H1 (cell line): ENCODE measurements around the gene KRT84. TPM values are rescaled to one million over a fixed set of nuclear protein-coding genes. Genes with fewer than 3 reads are reported as not detected.
A peak's percentile ranks its signal among the peaks of the same experiment; 100 is the strongest.

Source experiments
- CTCF ChIA-PET: fragments of 300-600 bp; sonication (Branson Sonifier 250); formaldehyde crosslinking; loops from one replicate; lab custom pipeline; 2021; ENCODE audit not compliant: partially characterized antibody; lab: Charles Lee
- POLR2A ChIA-PET: fragments of 300-600 bp; sonication (Branson Sonifier 250); formaldehyde crosslinking; loops from one replicate; lab custom pipeline; 2021; ENCODE audit warnings: inconsistent platforms; ENCODE audit not compliant: partially characterized antibody; lab: Charles Lee
- DNase-seq, 2 experiments: peaks; one replicate each; pipeline versions ENCODE4 v3.0.0 to v3.0.0-alpha.2; 2010 to 2022; ENCODE audit warnings: low spot score in 2 of 2, low read depth in 1 of 2, mixed read lengths in 1 of 2
- FAIRE-seq: peaks from 2 replicates; lab custom pipeline; 2011; peaks lifted over from hg19 to GRCh38; lab: Jason Lieb, UNC
- H2AFZ ChIP-seq: 2 replicates; pipeline ENCODE4 v1.8.1; 2012; ENCODE audit warnings: low read length, inconsistent platforms
- H2AK5ac ChIP-seq: 2 replicates; pipeline ENCODE4 v1.6.1; 2013; ENCODE audit warnings: low read depth, low read length
- H2BK120ac ChIP-seq: replicated peaks from 2 replicates; pipeline ENCODE3; 2013; ENCODE audit warnings: low read depth, low read length, inconsistent platforms
- H2BK12ac ChIP-seq: 2 replicates; pipeline ENCODE4 v1.6.1; 2013; ENCODE audit warnings: low read depth, low read length
- H2BK15ac ChIP-seq: 2 replicates; pipeline ENCODE4 v1.6.1; 2013; ENCODE audit warnings: low read length
- H2BK20ac ChIP-seq: 2 replicates; pipeline ENCODE4 v1.6.1; 2013; ENCODE audit warnings: low read length
- H2BK5ac ChIP-seq: 2 replicates; pipeline ENCODE4 v1.6.1; 2013; ENCODE audit warnings: low read depth, low read length
- H3K14ac ChIP-seq: 2 replicates; pipeline ENCODE4 v1.6.1; 2013; ENCODE audit warnings: inconsistent platforms; ENCODE audit not compliant: insufficient read length
- H3K18ac ChIP-seq: 2 replicates; pipeline ENCODE4 v1.6.1; 2013; ENCODE audit warnings: low read length; ENCODE audit errors: extremely low read depth
- H3K23ac ChIP-seq: 2 replicates; pipeline ENCODE4 v1.6.1; 2013; ENCODE audit warnings: inconsistent platforms; ENCODE audit not compliant: insufficient read length
- H3K23me2 ChIP-seq: 2 replicates; pipeline ENCODE4 v1.6.1; 2013; ENCODE audit warnings: low read depth, low read length
- H3K27ac ChIP-seq: 2 replicates; pipeline ENCODE4 v1.6.1; 2011; ENCODE audit warnings: low read depth, low read length, inconsistent platforms
- H3K27me3 ChIP-seq, 4 experiments: replicated peaks in 1 of 4; 1 replicate in 1 of 4; 2 replicates in 3 of 4; pipeline versions ENCODE4 v1.6.1 to v1.8.1; 2011 to 2013; ENCODE audit warnings: low read length in 3 of 4, mild to moderate bottlenecking in 3 of 4, inconsistent platforms in 2 of 4, mixed read lengths in 2 of 4, moderate library complexity in 1 of 4; ENCODE audit not compliant: control insufficient read depth in 3 of 4, insufficient read depth in 3 of 4; ENCODE audit errors: extremely low read depth in 1 of 4
- H3K36me3 ChIP-seq, 4 experiments: 2 replicates each; pipeline versions ENCODE4 v1.6.1 to v1.8.1; 2011 to 2013; ENCODE audit warnings: mild to moderate bottlenecking in 4 of 4, low read length in 3 of 4, moderate library complexity in 2 of 4, control low read depth in 1 of 4, inconsistent platforms in 1 of 4; ENCODE audit not compliant: insufficient read depth in 4 of 4, control insufficient read depth in 2 of 4
- H3K4ac ChIP-seq: replicated peaks from 2 replicates; pipeline ENCODE3; 2013; ENCODE audit warnings: low read length, low read depth, mixed read lengths, inconsistent platforms; ENCODE audit not compliant: insufficient read length
- H3K4me1 ChIP-seq, 4 experiments: replicated peaks in 1 of 4; 1 replicate in 1 of 4; 2 replicates in 3 of 4; pipeline versions ENCODE4 v1.6.1 to v1.8.1; 2011 to 2013; ENCODE audit warnings: low read length in 3 of 4, inconsistent platforms in 2 of 4, mixed read lengths in 1 of 4; ENCODE audit not compliant: insufficient read depth in 4 of 4, control insufficient read depth in 3 of 4
- H3K4me2 ChIP-seq, 2 experiments: 2 replicates each; pipeline versions ENCODE4 v1.6.1 to v1.8.1; 2011 to 2013; ENCODE audit warnings: low read depth in 2 of 2, low read length in 2 of 2, control low read depth in 1 of 2, inconsistent platforms in 1 of 2, mild to moderate bottlenecking in 1 of 2; ENCODE audit not compliant: insufficient read depth in 1 of 2
- H3K4me3 ChIP-seq, 4 experiments: fragments of 200-600, 300-600 bp in 1 of 4; sonication (generic), shearing (Covaris generic), sonication (Bioruptor Twin) in 1 of 4; 2 replicates each; pipeline versions ENCODE4 v1.5.1 to v1.8.1; 2011 to 2016; ENCODE audit warnings: low read length in 4 of 4, low read depth in 3 of 4, control low read depth in 2 of 4, inconsistent platforms in 2 of 4, mild to moderate bottlenecking in 2 of 4, mixed read lengths in 1 of 4, moderate library complexity in 1 of 4; ENCODE audit not compliant: insufficient read depth in 2 of 4; ENCODE audit errors: extremely low read depth in 1 of 4
- H3K56ac ChIP-seq: replicated peaks from 2 replicates; pipeline ENCODE3; 2013; ENCODE audit warnings: low read depth, mild to moderate bottlenecking, mixed read lengths, low read length, inconsistent platforms; ENCODE audit not compliant: insufficient read length
- H3K79me1 ChIP-seq: 2 replicates; pipeline ENCODE4 v1.6.1; 2013; ENCODE audit warnings: low read depth, low read length, control low read depth
- H3K79me2 ChIP-seq, 2 experiments: 2 replicates each; pipeline versions ENCODE4 v1.6.1 to v1.8.1; 2012 to 2013; ENCODE audit warnings: low read length in 2 of 2, mild to moderate bottlenecking in 2 of 2, inconsistent platforms in 1 of 2; ENCODE audit not compliant: insufficient read depth in 2 of 2, control insufficient read depth in 1 of 2
- H3K9ac ChIP-seq, 4 experiments: replicated peaks in 1 of 4; 1 replicate in 1 of 4; 2 replicates in 3 of 4; pipeline versions ENCODE4 v1.6.1 to v1.8.1; 2011 to 2013; ENCODE audit warnings: low read depth in 3 of 4, low read length in 3 of 4, control low read depth in 2 of 4, mild to moderate bottlenecking in 2 of 4, moderate library complexity in 2 of 4, inconsistent platforms in 1 of 4; ENCODE audit errors: extremely low read depth in 1 of 4
- H3K9me3 ChIP-seq, 2 experiments: 2 replicates each; pipeline versions ENCODE4 v1.6.1 to v1.8.1; 2012 to 2013; ENCODE audit warnings: mild to moderate bottlenecking in 2 of 2, moderate library complexity in 2 of 2, control low read depth in 1 of 2, inconsistent platforms in 1 of 2, low read depth in 1 of 2, low read length in 1 of 2, mixed read lengths in 1 of 2; ENCODE audit not compliant: insufficient read depth in 2 of 2
- H4K20me1 ChIP-seq, 2 experiments: replicated peaks in 1 of 2; 2 replicates each; pipeline versions ENCODE3 to v1.8.1; 2011 to 2013; ENCODE audit warnings: inconsistent platforms in 2 of 2, low read length in 2 of 2, mild to moderate bottlenecking in 1 of 2; ENCODE audit not compliant: insufficient read depth in 2 of 2, control insufficient read depth in 1 of 2
- H4K5ac ChIP-seq: 2 replicates; pipeline ENCODE4 v1.6.1; 2013; ENCODE audit warnings: low read length, low read depth, mixed read lengths, inconsistent platforms; ENCODE audit not compliant: insufficient read length
- H4K8ac ChIP-seq: 2 replicates; pipeline ENCODE4 v1.8.0; 2013; ENCODE audit warnings: mild to moderate bottlenecking, moderate library complexity, low read length, inconsistent platforms; ENCODE audit not compliant: insufficient read depth; ENCODE audit errors: extremely low read depth
- H4K91ac ChIP-seq: replicated peaks from 2 replicates; pipeline ENCODE3; 2013; ENCODE audit warnings: low read length, mixed read lengths, inconsistent platforms; ENCODE audit not compliant: insufficient read length
- BACH1 ChIP-seq: IDR thresholded peaks from 2 replicates; pipeline ENCODE4 v1.6.1; 2012; ENCODE audit warnings: low read length, improper control_type of control experiment
- MAX ChIP-seq: IDR thresholded peaks from 2 replicates; pipeline ENCODE4 v1.6.1; 2012; ENCODE audit warnings: inconsistent platforms
- POU5F1 ChIP-seq: IDR thresholded peaks from 2 replicates; pipeline ENCODE4 v1.6.1; 2011; ENCODE audit warnings: low read depth, mild to moderate bottlenecking, low read length, moderate library complexity
- WGBS, 2 experiments: shearing (Covaris generic) in 1 of 2; methylation state at CpG; one replicate each; pipeline versions ENCODE4 v1.1.6 to v1.1.7; 2013 to 2015; ENCODE audit warnings: low lambda C conversion rate in 2 of 2, mixed read lengths in 2 of 2, inconsistent platforms in 1 of 2, low coverage in 1 of 2, missing lambda C conversion rate in 1 of 2; ENCODE audit not compliant: insufficient replicate concordance in 2 of 2, insufficient coverage in 1 of 2, insufficient read length in 1 of 2; ENCODE audit errors: extremely low coverage in 1 of 2, missing lambda C conversion rate in 1 of 2; 5-methylcytosine and 5-hydroxymethylcytosine counted together
- polyA plus RNA-seq, 7 experiments: library from polyadenylated mRNA; depleted of rRNA in 3 of 7; stranded (reverse) in 5 of 7; unstranded in 2 of 7; fragments of >200 nt in 5 of 7; fragments of 200-250 nt in 2 of 7; gene quantifications; 1 replicate in 5 of 7; 2 replicates in 1 of 7; 4 replicates in 1 of 7; pipeline versions ENCODE4 v1.2.1 to v1.2.3, GENCODE V29; 2011 to 2013; ENCODE audit warnings: missing spikeins in 2 of 7, mixed read lengths in 2 of 7
- total RNA-seq: library from RNA; stranded (reverse); fragmentation: NEBNext Ultra II Directional; extraction: Animal tissue kit (Norgen Biotek cat#: 25700); gene quantifications from 2 replicates; pipeline ENCODE4 v1.2.1, GENCODE V29; 2021

The KRT84 gene
- total and polyA plus RNA-seq, 2 of the 8 experiments (the other 6 are each of a cell fraction or from before 2014, with no cell fraction given): not detected

DNA sequence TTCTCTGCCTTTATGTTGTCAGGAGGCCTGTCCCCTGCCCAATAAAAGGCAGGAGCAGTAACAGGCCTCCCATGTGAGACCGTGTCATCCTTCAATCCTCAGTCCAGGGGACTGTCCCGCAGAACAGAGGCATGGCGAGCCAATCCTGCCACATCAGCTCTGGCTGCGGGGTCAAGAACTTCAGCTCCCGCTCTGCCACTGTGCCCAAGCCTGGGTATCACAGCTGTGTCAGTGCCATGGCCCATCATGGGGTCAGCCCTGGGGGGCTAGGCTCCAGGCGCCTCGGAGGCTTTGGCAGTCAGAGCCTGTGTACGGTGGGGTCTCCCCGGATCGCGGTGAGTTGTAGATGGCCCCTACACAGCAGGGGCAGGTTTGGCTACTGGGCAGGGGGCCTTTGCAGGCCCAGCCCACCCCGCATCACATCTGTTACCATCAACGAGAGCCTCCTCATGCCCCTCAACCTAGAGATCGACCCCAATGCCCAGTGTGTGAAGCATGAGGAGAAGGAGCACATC, 44.3 kb downstream of the KRT84 start:
- Histone ChIP-seq H4K91ac (no peak overlapping the region), H3K4me3 (no peak overlapping the region), H2AK5ac (no peak overlapping the region), H2BK20ac (no peak overlapping the region), H4K20me1 (no peaks in the 10 kb centered on the region), H3K14ac (no peak overlapping the region), H3K9ac (no peak overlapping the region), H2AFZ (no peak overlapping the region), H3K36me3 (no peaks in the 10 kb centered on the region), H2BK5ac (no peak overlapping the region), H3K27me3 (no peaks in the 10 kb centered on the region), H3K4me1 (no peaks in the 10 kb centered on the region), H3K18ac (no peak overlapping the region; the same call in 1 of the 2 replicates), H3K4ac (no peak overlapping the region), H3K23me2 (no peaks in the 10 kb centered on the region), H3K9me3 (no peaks in the 10 kb centered on the region), H4K8ac (peak overlapping the region; percentile 43; the same call in 1 of the 2 replicates), H3K56ac (no peak overlapping the region), H4K5ac (no peak overlapping the region), H2BK120ac (no peak overlapping the region), H3K79me1 (no peaks in the 10 kb centered on the region), H3K79me2 (no peaks in the 10 kb centered on the region), H2BK12ac (no peak overlapping the region), H3K4me2 (no peak overlapping the region), H3K23ac (no peak overlapping the region), H3K27ac (no peak overlapping the region; the same call in 1 of the 2 replicates), H2BK15ac (no peak overlapping the region)
- CTCF ChIA-PET: interaction anchor here (0.6 to 10.9 kb wide), 4 partner anchors 13 to 29 kb away, joined by 3 to 126 read pairs (median 12); no protein-coding TSS in a partner anchor
- POLR2A ChIA-PET: no interaction called here
- whole genome bisulfite sequencing, 2 experiments: 91% methylated on average over 14 of the region's 14 CpGs; no CpG with 5 or more reads in 1 of the 2 experiments
- FAIRE-seq (no peak), DNase-seq (no peak)
- TF ChIP-seq POU5F1 (no peak), BACH1 (no peak), MAX (no peak)
